OCI-LY3 (cell line): Measurements from ENCODE around the gene KYNU.

Experiments used
- H2AFZ ChIP-seq: fragments of 200-600, 300-600 bp; shearing (Covaris generic); 2 replicates; pipeline ENCODE4 v1.6.0; 2014; ENCODE audit warnings: antibody characterized with exemption, low read depth, low read length
- H3K27ac ChIP-seq: fragments of 200-600, 300-600 bp; sonication (generic); 2 replicates; pipeline ENCODE4 v1.5.1; 2014; ENCODE audit warnings: mild to moderate bottlenecking, low read length, moderate library complexity, mixed read lengths
- H3K27me3 ChIP-seq: fragments of 200-600, 300-600 bp; sonication (generic); 2 replicates; pipeline ENCODE4 v1.6.1; 2014; ENCODE audit warnings: low read depth, low read length, mixed read lengths
- H3K36me3 ChIP-seq: fragments of 200-600, 300-600 bp; sonication (generic); replicated peaks from 2 replicates; pipeline ENCODE3; 2014; ENCODE audit warnings: low read depth, low read length, mixed read lengths
- H3K4me1 ChIP-seq: fragments of 300-600, 200-600 bp; sonication (generic); 2 replicates; pipeline ENCODE4 v1.6.1; 2014; ENCODE audit warnings: low read length, mixed read lengths
- H3K4me2 ChIP-seq: fragments of 200-600, 300-600 bp; sonication (generic); 2 replicates; pipeline ENCODE4 v1.6.1; 2014; ENCODE audit warnings: low read length, mixed read lengths
- H3K4me3 ChIP-seq: fragments of 300-600, 200-600 bp; sonication (generic); 2 replicates; pipeline ENCODE4 v1.5.1; 2014; ENCODE audit warnings: antibody characterized with exemption, mild to moderate bottlenecking, low read length, moderate library complexity
- H3K79me2 ChIP-seq: fragments of 300-600, 200-600 bp; shearing (Covaris generic); 2 replicates; pipeline ENCODE4 v1.6.1; 2014; ENCODE audit warnings: mild to moderate bottlenecking, low read length, mixed read lengths
- H3K9ac ChIP-seq: fragments of 300-600, 200-600 bp; shearing (Covaris generic); 2 replicates; pipeline ENCODE4 v1.6.0; 2014; ENCODE audit warnings: mild to moderate bottlenecking, low read length, moderate library complexity
- H3K9me3 ChIP-seq: fragments of 200-600, 300-600 bp; shearing (Covaris generic); 2 replicates; pipeline ENCODE4 v1.6.1; 2014; ENCODE audit warnings: low read length, mixed read lengths; ENCODE audit not compliant: insufficient read depth
- H4K20me1 ChIP-seq: fragments of 200-600, 300-600 bp; sonication (generic); 2 replicates; pipeline ENCODE4 v1.6.1; 2016; ENCODE audit warnings: low read length, mixed read lengths; ENCODE audit not compliant: insufficient read depth
- CTCF ChIP-seq: fragments of 200-600, 300-600 bp; sonication (generic); IDR thresholded peaks from 2 replicates; pipeline ENCODE4 v1.5.1; 2014; ENCODE audit warnings: antibody characterized with exemption, low read length, low read depth
- EZH2phosphoT487 ChIP-seq: fragments of 200-600 bp; shearing (Covaris generic); IDR thresholded peaks from 2 replicates; pipeline ENCODE4 v1.6.1; 2018; ENCODE audit warnings: antibody characterized with exemption, mixed run types, low read depth

Gene KYNU

GRCh38 chr2:142957144-142957543 lies 79.7 kb downstream of the KYNU start:
- no peaks in the 10 kb centered on the region for H3K27me3 ChIP-seq
- no peaks in the 10 kb centered on the region for H3K36me3 ChIP-seq
- TF ChIP-seq CTCF (no peak), EZH2phosphoT487 (no peak)
- H3K79me2 ChIP-seq, result no peaks in the 10 kb centered on the region
- H3K9ac ChIP-seq, result no peak overlapping the region
- H3K9me3 ChIP-seq, result no peaks in the 10 kb centered on the region
- no peak overlapping the region for H3K4me3 ChIP-seq
- no peak overlapping the region for H3K4me2 ChIP-seq
- no peak overlapping the region for H3K27ac ChIP-seq
- H3K4me1 ChIP-seq, result no peaks in the 10 kb centered on the region
- H4K20me1 ChIP-seq, result no peaks in the 10 kb centered on the region
- H2AFZ ChIP-seq, result no peak overlapping the region

GRCh38 chr2:142961202-142961601 lies 83.7 kb downstream of the KYNU start:
- Histone ChIP-seq H3K4me2 (no peak overlapping the region), H3K9me3 (no peaks in the 10 kb centered on the region), H3K9ac (no peak overlapping the region), H3K4me3 (no peak overlapping the region), H3K27ac (no peak overlapping the region), H3K27me3 (no peaks in the 10 kb centered on the region), H2AFZ (no peak overlapping the region), H4K20me1 (no peaks in the 10 kb centered on the region), H3K36me3 (peaks cover 8% of the 10 kb centered on the region), H3K79me2 (no peaks in the 10 kb centered on the region), H3K4me1 (no peaks in the 10 kb centered on the region)
- no peak for TF ChIP-seq EZH2phosphoT487
- TF ChIP-seq CTCF, result no peak

GRCh38 chr2:142965443-142965842 lies 88.0 kb downstream of the KYNU start:
- H3K9me3 ChIP-seq, result no peaks in the 10 kb centered on the region
- H3K9ac ChIP-seq, result no peak overlapping the region
- H2AFZ ChIP-seq, result no peak overlapping the region
- H4K20me1 ChIP-seq, result no peaks in the 10 kb centered on the region
- H3K27ac ChIP-seq, result no peak overlapping the region
- H3K79me2 ChIP-seq, result no peaks in the 10 kb centered on the region
- no peak overlapping the region for H3K4me2 ChIP-seq
- H3K27me3 ChIP-seq, result no peaks in the 10 kb centered on the region
- H3K4me1 ChIP-seq, result no peaks in the 10 kb centered on the region
- H3K36me3 ChIP-seq, result peaks cover 8% of the 10 kb centered on the region
- H3K4me3 ChIP-seq, result no peak overlapping the region
- TF ChIP-seq EZH2phosphoT487 (no peak), CTCF (no peak)

GRCh38 chr2:142966284-142966683 lies 88.8 kb downstream of the KYNU start:
- TF ChIP-seq EZH2phosphoT487 (no peak), CTCF (no peak)
- Histone ChIP-seq H4K20me1 (no peaks in the 10 kb centered on the region), H3K27ac (no peak overlapping the region), H2AFZ (no peak overlapping the region), H3K36me3 (peaks cover 8% of the 10 kb centered on the region), H3K9ac (no peak overlapping the region), H3K4me1 (no peaks in the 10 kb centered on the region), H3K9me3 (no peaks in the 10 kb centered on the region), H3K4me2 (no peak overlapping the region), H3K79me2 (no peaks in the 10 kb centered on the region), H3K27me3 (no peaks in the 10 kb centered on the region), H3K4me3 (no peak overlapping the region)
